GM12872 (cell line): ENCODE data around the gene PTPN13.

ENCODE experiments used
- CTCF ChIP-seq: IDR thresholded peaks from 3 replicates; pipeline ENCODE4 v1.5.1; 2011; ENCODE audit warnings: low read depth, mild to moderate bottlenecking, low read length, moderate library complexity; ENCODE audit not compliant: insufficient read depth

The PTPN13 gene

DNA sequence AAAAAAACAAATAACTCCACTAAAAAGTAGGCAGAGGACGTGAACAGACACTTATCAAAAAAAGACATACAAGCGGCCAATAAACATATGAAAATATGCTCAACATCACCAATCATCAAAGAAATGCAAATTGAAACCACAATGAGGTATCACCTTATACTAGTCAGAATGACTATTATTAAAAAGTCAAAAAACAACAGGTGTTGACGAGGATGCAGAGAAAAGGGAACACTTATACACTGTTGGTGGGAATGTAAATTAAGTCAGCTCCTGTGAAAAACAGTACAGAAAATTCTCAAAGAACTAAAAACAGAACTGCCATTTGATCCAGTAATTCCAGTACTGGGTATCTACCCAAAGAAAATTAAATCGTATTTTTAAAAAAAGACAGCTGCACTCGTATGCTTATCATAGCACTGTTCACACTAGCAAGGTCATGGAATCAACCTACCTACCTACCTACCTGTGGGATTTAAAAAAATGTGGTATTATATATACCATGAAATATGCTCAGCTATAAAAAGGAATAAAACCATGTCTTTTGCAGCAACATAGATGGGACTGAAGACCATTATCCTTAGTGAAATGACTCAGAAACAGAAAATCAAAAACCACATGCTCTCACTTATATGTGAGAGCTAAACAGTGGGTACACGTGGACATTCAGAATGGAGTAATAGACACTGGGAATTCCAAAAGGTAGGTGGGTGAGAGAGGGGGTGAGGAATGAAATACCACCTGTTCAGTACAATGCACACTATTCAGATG, 24.8 kb upstream of the PTPN13 start:
- no peak for TF ChIP-seq CTCF

- TF ChIP-seq CTCF, result no peak
Observed at GRCh38 chr4:86579941-86580340, 14.2 kb upstream of the PTPN13 start.

- no peak for TF ChIP-seq CTCF
Observed at GRCh38 chr4:86582410-86582809, 11.7 kb upstream of the PTPN13 start.

DNA sequence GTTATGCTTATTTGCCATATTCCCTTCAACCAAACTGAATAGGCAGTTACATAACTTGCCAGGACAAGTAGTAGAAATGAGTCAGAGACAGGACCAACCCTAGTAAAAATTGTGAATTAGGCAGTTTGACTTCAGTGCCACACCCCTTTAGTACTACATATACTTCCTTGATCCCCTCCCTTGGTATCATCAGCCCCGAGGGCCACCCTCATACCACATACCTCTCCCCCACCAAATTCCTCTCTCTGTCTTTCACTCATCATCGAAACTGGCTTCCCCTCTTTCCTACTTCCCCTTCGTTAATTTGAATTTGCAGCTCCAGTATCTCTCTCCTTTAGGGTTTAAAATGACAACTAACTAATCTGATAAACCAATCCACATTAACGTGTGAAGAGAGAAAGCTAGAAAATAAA, 7.9 kb upstream of the PTPN13 start:
- no peak for TF ChIP-seq CTCF

GRCh38 chr4:86586626-86587380, 7.3 kb upstream of the PTPN13 start:
- TF ChIP-seq CTCF, result no peak

- TF ChIP-seq CTCF, result no peak
Observed at GRCh38 chr4:86587381-86588140, 6.6 kb upstream of the PTPN13 start.
